ENCODE measurements around the gene TTLL11.

- TF ChIP-seq CTCF (IDR thresholded peaks at IDR 0.05) (no peak), POLR2A (IDR thresholded peaks at IDR 0.05) (no peak), EP300 (IDR thresholded peaks at IDR 0.05) (no peak)
Measured at GRCh38 chr9:122131401-122132001, 38.4 kb upstream of the TTLL11 start.

All from tibial nerve (tissue), 4 donors.